NCI-H1417 (cell line): ENCODE results near the gene MIX23.

ENCODE experiments used
- DNase-seq, 3 experiments: peaks; one replicate each; lab custom pipeline; 2025; lab: John Stamatoyannopoulos, UW

MIX23 gene

GRCh38 chr3:122382888-122383666, at the start of gene MIX23:
MIX23 (minus strand) TSS chr3:122383231; CDS start chr3:122383224, 7 bp downstream.
- DNase-seq: peak; percentile 90 to 94 (median 90)

- DNase-seq: no peak
These were observed 47.3 kb upstream of the MIX23 start for GRCh38 chr3:122430371-122430770.

- DNase-seq: no peak
These were observed 44.9 kb upstream of the MIX23 start for GRCh38 chr3:122427857-122428471.

GRCh38 chr3:122421836-122422235, 38.8 kb upstream of the MIX23 start:
- no peak for DNase-seq

- no peak for DNase-seq
These were observed 38.1 kb upstream of the MIX23 start for GRCh38 chr3:122421101-122421500.

GRCh38 chr3:122416966-122417365, 33.9 kb upstream of the MIX23 start:
- DNase-seq: no peak

GRCh38 chr3:122415762-122416654, 33.0 kb upstream of the MIX23 start, which contains the start of gene WDR5B:
WDR5B (minus strand) TSS chr3:122416062; CDS start chr3:122415528, 534 bp downstream.
- DNase-seq: no peak

GRCh38 chr3:122415104-122415744, 32.2 kb upstream of the MIX23 start:
- no peak for DNase-seq

GRCh38 chr3:122414391-122414790, 31.4 kb upstream of the MIX23 start:
- no peak for DNase-seq

- DNase-seq: no peak
These were observed 27.6 kb upstream of the MIX23 start for GRCh38 chr3:122410639-122411038.

- no peak for DNase-seq
These were observed 27.1 kb upstream of the MIX23 start for GRCh38 chr3:122410111-122410510.

GRCh38 chr3:122409446-122409845, 26.4 kb upstream of the MIX23 start:
- DNase-seq: no peak

- no peak for DNase-seq
These were observed 24.9 kb upstream of the MIX23 start for GRCh38 chr3:122407946-122408345.

GRCh38 chr3:122406198-122406597, 23.2 kb upstream of the MIX23 start:
- DNase-seq: no peak

- DNase-seq: no peak
These were observed 22.0 kb upstream of the MIX23 start for GRCh38 chr3:122405015-122405414.

- DNase-seq: no peak
These were observed 20.5 kb upstream of the MIX23 start for GRCh38 chr3:122403489-122403888.

- DNase-seq: no peak
These were observed 15.9 kb upstream of the MIX23 start for GRCh38 chr3:122398920-122399319.

- DNase-seq: no peak
These were observed 14.2 kb upstream of the MIX23 start for GRCh38 chr3:122397201-122397600.

GRCh38 chr3:122396511-122396910, 13.5 kb upstream of the MIX23 start:
- DNase-seq: no peak

GRCh38 chr3:122395582-122395981, 12.6 kb upstream of the MIX23 start:
- no peak for DNase-seq

GRCh38 chr3:122394173-122394572, 11.1 kb upstream of the MIX23 start:
- DNase-seq: peak in 1 of 3 experiments; percentile 8
